ENCODE results near the gene ARHGEF2. TPM values are rescaled to one million over a fixed set of nuclear protein-coding genes. Genes with fewer than 3 reads are reported as not detected.

The ARHGEF2 gene
- total RNA-seq, 1 experiment from 2014 or later = 69.5 TPM

- TF ChIP-seq KAT7 (CRISPR knock-in tag; IDR thresholded peaks at IDR 0.05; ENCODE audit: borderline replicate concordance) = no peak
- no peak for TF ChIP-seq ZNF232 (CRISPR knock-in tag; IDR thresholded peaks at IDR 0.05)
- no peak for TF ChIP-seq OVOL2 (CRISPR knock-in tag; IDR thresholded peaks at IDR 0.05; ENCODE audit: borderline replicate concordance)
- no peak for TF ChIP-seq TEAD4 (CRISPR knock-in tag; IDR thresholded peaks at IDR 0.05)
- TF ChIP-seq MXD4 (CRISPR knock-in tag; IDR thresholded peaks at IDR 0.05; ENCODE audit: borderline replicate concordance) = no peak
- TF ChIP-seq, protein P1, sequence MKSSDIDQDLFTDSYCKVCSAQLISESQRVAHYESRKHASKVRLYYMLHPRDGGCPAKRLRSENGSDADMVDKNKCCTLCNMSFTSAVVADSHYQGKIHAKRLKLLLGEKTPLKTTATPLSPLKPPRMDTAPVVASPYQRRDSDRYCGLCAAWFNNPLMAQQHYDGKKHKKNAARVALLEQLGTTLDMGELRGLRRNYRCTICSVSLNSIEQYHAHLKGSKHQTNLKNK (CRISPR knock-in tag; IDR thresholded peaks at IDR 0.05) = no peak
- no peak for TF ChIP-seq E2F1 (CRISPR knock-in tag; IDR thresholded peaks at IDR 0.05)
Observed at GRCh38 chr1:156014829-156015228, 36.5 kb upstream of the ARHGEF2 start (continued).

- DNase-seq (ENCODE audit: low spot score) (no peak), ATAC-seq (no peak)
- H3K4me3 Mint-ChIP-seq = no peak overlapping the region
- no peak overlapping the region for H3K27ac Mint-ChIP-seq
- H3K36me3 Mint-ChIP-seq = peaks cover 64% of the 10 kb centered on the region
- H3K27me3 Mint-ChIP-seq (ENCODE audit: low read depth) = no peaks in the 10 kb centered on the region
- no peaks in the 10 kb centered on the region for H3K4me1 Mint-ChIP-seq
- CTCF ChIA-PET = no interaction called here
- TF ChIP-seq JUN (CRISPR knock-in tag; IDR thresholded peaks at IDR 0.05) (no peak), EMX1 (CRISPR knock-in tag; IDR thresholded peaks at IDR 0.05) (no peak), AFF4 (CRISPR knock-in tag; IDR thresholded peaks at IDR 0.05; ENCODE audit: borderline replicate concordance) (no peak), CTCF (IDR thresholded peaks at IDR 0.05) (no peak)
- POLR2A ChIA-PET = no interaction called here
- H3K9me3 Mint-ChIP-seq = no peaks in the 10 kb centered on the region
Observed at GRCh38 chr1:156012051-156012817, 33.9 kb upstream of the ARHGEF2 start.

GRCh38 chr1:156009404-156009803 lies 31.1 kb upstream of the ARHGEF2 start:
- H3K4me1 Mint-ChIP-seq = no peaks in the 10 kb centered on the region
- POLR2A ChIA-PET = interaction anchor here (0.7 kb wide), 2 partner anchors 13 to 47 kb away, joined by 3 read pairs; no protein-coding TSS in a partner anchor
- no peaks in the 10 kb centered on the region for H3K27me3 Mint-ChIP-seq (ENCODE audit: low read depth)
- peaks cover 50% of the 10 kb centered on the region for H3K36me3 Mint-ChIP-seq
- peak overlapping the region; percentile 53; the same call in 1 of the 2 replicates for H3K27ac Mint-ChIP-seq
- CTCF ChIA-PET = interaction anchor here (3.4 kb wide), 1 partner anchor 57 kb away, joined by 19 read pairs; no protein-coding TSS in a partner anchor
- no peaks in the 10 kb centered on the region for H3K9me3 Mint-ChIP-seq
- ATAC-seq (no peak), DNase-seq (ENCODE audit: low spot score) (no peak)
- H3K4me3 Mint-ChIP-seq = no peak overlapping the region
- TF ChIP-seq, protein P2, sequence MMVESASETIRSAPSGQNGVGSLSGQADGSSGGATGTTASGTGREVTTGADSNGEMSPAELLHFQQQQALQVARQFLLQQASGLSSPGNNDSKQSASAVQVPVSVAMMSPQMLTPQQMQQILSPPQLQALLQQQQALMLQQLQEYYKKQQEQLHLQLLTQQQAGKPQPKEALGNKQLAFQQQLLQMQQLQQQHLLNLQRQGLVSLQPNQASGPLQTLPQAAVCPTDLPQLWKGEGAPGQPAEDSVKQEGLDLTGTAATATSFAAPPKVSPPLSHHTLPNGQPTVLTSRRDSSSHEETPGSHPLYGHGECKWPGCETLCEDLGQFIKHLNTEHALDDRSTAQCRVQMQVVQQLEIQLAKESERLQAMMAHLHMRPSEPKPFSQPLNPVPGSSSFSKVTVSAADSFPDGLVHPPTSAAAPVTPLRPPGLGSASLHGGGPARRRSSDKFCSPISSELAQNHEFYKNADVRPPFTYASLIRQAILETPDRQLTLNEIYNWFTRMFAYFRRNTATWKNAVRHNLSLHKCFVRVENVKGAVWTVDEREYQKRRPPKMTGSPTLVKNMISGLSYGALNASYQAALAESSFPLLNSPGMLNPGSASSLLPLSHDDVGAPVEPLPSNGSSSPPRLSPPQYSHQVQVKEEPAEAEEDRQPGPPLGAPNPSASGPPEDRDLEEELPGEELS (CRISPR knock-in tag; IDR thresholded peaks at IDR 0.05) = no peak
- no peak for TF ChIP-seq CREB1 (CRISPR knock-in tag; IDR thresholded peaks at IDR 0.05)
- no peak for TF ChIP-seq TEAD1 (CRISPR knock-in tag; IDR thresholded peaks at IDR 0.05)
- no peak for TF ChIP-seq ETV6 (CRISPR knock-in tag; IDR thresholded peaks at IDR 0.05)
- TF ChIP-seq, protein P1 (CRISPR knock-in tag; IDR thresholded peaks at IDR 0.05) = no peak
- no peak for TF ChIP-seq ZBTB21 (CRISPR knock-in tag; IDR thresholded peaks at IDR 0.05; ENCODE audit: borderline replicate concordance)
- TF ChIP-seq, protein P3, sequence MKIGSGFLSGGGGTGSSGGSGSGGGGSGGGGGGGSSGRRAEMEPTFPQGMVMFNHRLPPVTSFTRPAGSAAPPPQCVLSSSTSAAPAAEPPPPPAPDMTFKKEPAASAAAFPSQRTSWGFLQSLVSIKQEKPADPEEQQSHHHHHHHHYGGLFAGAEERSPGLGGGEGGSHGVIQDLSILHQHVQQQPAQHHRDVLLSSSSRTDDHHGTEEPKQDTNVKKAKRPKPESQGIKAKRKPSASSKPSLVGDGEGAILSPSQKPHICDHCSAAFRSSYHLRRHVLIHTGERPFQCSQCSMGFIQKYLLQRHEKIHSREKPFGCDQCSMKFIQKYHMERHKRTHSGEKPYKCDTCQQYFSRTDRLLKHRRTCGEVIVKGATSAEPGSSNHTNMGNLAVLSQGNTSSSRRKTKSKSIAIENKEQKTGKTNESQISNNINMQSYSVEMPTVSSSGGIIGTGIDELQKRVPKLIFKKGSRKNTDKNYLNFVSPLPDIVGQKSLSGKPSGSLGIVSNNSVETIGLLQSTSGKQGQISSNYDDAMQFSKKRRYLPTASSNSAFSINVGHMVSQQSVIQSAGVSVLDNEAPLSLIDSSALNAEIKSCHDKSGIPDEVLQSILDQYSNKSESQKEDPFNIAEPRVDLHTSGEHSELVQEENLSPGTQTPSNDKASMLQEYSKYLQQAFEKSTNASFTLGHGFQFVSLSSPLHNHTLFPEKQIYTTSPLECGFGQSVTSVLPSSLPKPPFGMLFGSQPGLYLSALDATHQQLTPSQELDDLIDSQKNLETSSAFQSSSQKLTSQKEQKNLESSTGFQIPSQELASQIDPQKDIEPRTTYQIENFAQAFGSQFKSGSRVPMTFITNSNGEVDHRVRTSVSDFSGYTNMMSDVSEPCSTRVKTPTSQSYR (CRISPR knock-in tag; IDR thresholded peaks at IDR 0.05) = no peak
- no peak for TF ChIP-seq TCF7 (CRISPR knock-in tag; IDR thresholded peaks at IDR 0.05; ENCODE audit: low read depth)
- TF ChIP-seq ZNF317 (CRISPR knock-in tag; IDR thresholded peaks at IDR 0.05; ENCODE audit: borderline replicate concordance, low read depth) = no peak
- no peak for TF ChIP-seq CREM (CRISPR knock-in tag; IDR thresholded peaks at IDR 0.05)
